ENCODE data around the gene DOCK1.

The DOCK1 gene

DNA sequence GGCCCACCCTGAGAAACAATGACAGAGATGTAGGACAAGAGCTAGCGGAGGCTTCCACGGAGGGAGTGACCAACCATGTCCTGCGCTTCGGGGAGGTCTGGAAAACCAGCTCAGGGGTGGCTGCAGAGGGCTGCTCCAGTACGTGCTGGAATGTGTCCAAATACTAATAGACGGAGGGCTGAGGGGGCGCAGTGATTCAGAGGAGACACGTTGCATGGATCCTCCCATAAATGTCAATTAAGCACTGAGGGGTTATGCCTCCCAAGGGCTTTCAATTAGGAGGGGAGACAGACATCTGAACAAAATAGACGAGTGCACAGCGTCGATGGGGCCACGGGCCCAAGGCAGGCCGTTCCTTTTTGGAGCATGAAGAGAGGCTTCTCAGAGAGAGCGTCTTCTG, 592.9 kb downstream of the DOCK1 start:
- no CpG with 5 or more reads among the region's 14 CpGs for WGBS, 2 donors (ENCODE audit: extremely low coverage in 2 of 2, insufficient read length in 2 of 2, insufficient replicate concordance in 1 of 2)

GRCh38 chr10:127500127-127500526, 594.9 kb downstream of the DOCK1 start:
- H2BK12ac ChIP-seq (ENCODE audit: low read length), result no peak overlapping the region
- no peak overlapping the region for H3K18ac ChIP-seq (ENCODE audit: low read length)
- DNase-seq (ENCODE audit: low spot score), result no peak
- WGBS, 2 donors (ENCODE audit: extremely low coverage in 2 of 2, insufficient read length in 2 of 2, insufficient replicate concordance in 1 of 2), result no CpG with 5 or more reads among the region's 8 CpGs
- no peaks in the 10 kb centered on the region for H3K27me3 ChIP-seq (ENCODE audit: control insufficient read depth in 3 of 3, insufficient read depth in 3 of 3, low read depth in 1 of 3, low read length in 3 of 3)
- no peak overlapping the region for H4K8ac ChIP-seq (ENCODE audit: low read depth, low read length)
- H2AFZ ChIP-seq (ENCODE audit: low read length), result no peak overlapping the region
- H3K4ac ChIP-seq (ENCODE audit: low read length), result no peak overlapping the region
- no peak overlapping the region for H2BK5ac ChIP-seq (ENCODE audit: low read length)
- no peak overlapping the region for H3K9ac ChIP-seq (ENCODE audit: low read depth, low read length, poor library complexity)
- no peak overlapping the region for H2AK5ac ChIP-seq (ENCODE audit: low read depth, low read length)
- H3K4me2 ChIP-seq (ENCODE audit: insufficient read depth, low read length, poor library complexity, severe bottlenecking), result no peak overlapping the region
- no peak overlapping the region for H3K27ac ChIP-seq (replicated peaks; ENCODE audit: low read length)
- no peaks in the 10 kb centered on the region for H3K9me3 ChIP-seq (replicated peaks in 1 of 2; ENCODE audit: control insufficient read depth in 2 of 2, insufficient read depth in 1 of 2, low read depth in 1 of 2, low read length in 2 of 2)
- no peaks in the 10 kb centered on the region for H3K4me1 ChIP-seq (ENCODE audit: control insufficient read depth in 2 of 2, insufficient read depth in 1 of 2, low read depth in 1 of 2, low read length in 2 of 2)
- H3K23ac ChIP-seq (ENCODE audit: low read depth, low read length, poor library complexity), result no peak overlapping the region
- no peak overlapping the region for H2BK15ac ChIP-seq (ENCODE audit: low read length)
- no peaks in the 10 kb centered on the region for H3K79me1 ChIP-seq (ENCODE audit: low read depth, low read length)
- H2BK120ac ChIP-seq (ENCODE audit: low read depth, low read length), result no peak overlapping the region
- H3K4me3 ChIP-seq (ENCODE audit: low read length in 2 of 2), result no peak overlapping the region
- H4K91ac ChIP-seq (ENCODE audit: low read depth, low read length, poor library complexity), result no peak overlapping the region
- H3K36me3 ChIP-seq (replicated peaks in 1 of 2; ENCODE audit: control insufficient read depth in 2 of 2, insufficient read depth in 2 of 2, low read length in 2 of 2), result no peaks in the 10 kb centered on the region
- H3K14ac ChIP-seq (ENCODE audit: low read length), result no peak overlapping the region

More for the DNA sequence above, 592.9 kb downstream of the DOCK1 start:
- Histone ChIP-seq H3K36me3 (replicated peaks in 1 of 2; ENCODE audit: control insufficient read depth in 2 of 2, insufficient read depth in 2 of 2, low read length in 2 of 2) (no peaks in the 10 kb centered on the region), H2AK5ac (ENCODE audit: low read depth, low read length) (no peak overlapping the region), H3K9me3 (replicated peaks in 1 of 2; ENCODE audit: control insufficient read depth in 2 of 2, insufficient read depth in 1 of 2, low read depth in 1 of 2, low read length in 2 of 2) (no peaks in the 10 kb centered on the region), H3K4me3 (ENCODE audit: low read length in 2 of 2) (no peak overlapping the region), H3K4ac (ENCODE audit: low read length) (no peak overlapping the region), H3K14ac (ENCODE audit: low read length) (no peak overlapping the region), H4K8ac (ENCODE audit: low read depth, low read length) (no peak overlapping the region), H3K79me1 (ENCODE audit: low read depth, low read length) (no peaks in the 10 kb centered on the region), H3K18ac (ENCODE audit: low read length) (no peak overlapping the region), H3K4me2 (ENCODE audit: insufficient read depth, low read length, poor library complexity, severe bottlenecking) (no peak overlapping the region), H2AFZ (ENCODE audit: low read length) (no peak overlapping the region), H3K27me3 (ENCODE audit: control insufficient read depth in 3 of 3, insufficient read depth in 3 of 3, low read depth in 1 of 3, low read length in 3 of 3) (no peaks in the 10 kb centered on the region), H2BK120ac (ENCODE audit: low read depth, low read length) (no peak overlapping the region), H4K91ac (ENCODE audit: low read depth, low read length, poor library complexity) (no peak overlapping the region), H2BK15ac (ENCODE audit: low read length) (no peak overlapping the region), H2BK12ac (ENCODE audit: low read length) (no peak overlapping the region), H3K4me1 (ENCODE audit: control insufficient read depth in 2 of 2, insufficient read depth in 1 of 2, low read depth in 1 of 2, low read length in 2 of 2) (no peaks in the 10 kb centered on the region), H3K23ac (ENCODE audit: low read depth, low read length, poor library complexity) (no peak overlapping the region), H3K27ac (replicated peaks; ENCODE audit: low read length) (no peak overlapping the region), H3K9ac (ENCODE audit: low read depth, low read length, poor library complexity) (no peak overlapping the region), H2BK5ac (ENCODE audit: low read length) (no peak overlapping the region)
- no peak for DNase-seq (ENCODE audit: low spot score)

All from neuronal stem cell (in vitro differentiated cells).